Liver (tissue), 9 donors: ENCODE data around the gene GNG4. TPM values are rescaled to one million over a fixed set of nuclear protein-coding genes. Genes with fewer than 3 reads are reported as not detected.

ENCODE experiments used
- DNase-seq: peaks from one replicate; pipeline ENCODE4 v3.0.0-alpha.2; 2017; ENCODE audit warnings: low spot score
- H3K27ac ChIP-seq, 2 donors: one replicate each; pipeline ENCODE4 v1.7.0; 2013; ENCODE audit warnings: inconsistent platforms in 2 of 2, low read length in 2 of 2, control low read depth in 1 of 2, low read depth in 1 of 2, mild to moderate bottlenecking in 1 of 2
- H3K27me3 ChIP-seq, 4 donors: one replicate each; pipeline versions ENCODE4 v1.6.1 to v1.7.0; 2013; ENCODE audit warnings: low read length in 3 of 4, inconsistent platforms in 1 of 4, mild to moderate bottlenecking in 1 of 4, moderate library complexity in 1 of 4; ENCODE audit not compliant: control insufficient read depth in 4 of 4, insufficient read depth in 4 of 4
- H3K36me3 ChIP-seq, 4 donors: one replicate each; pipeline versions ENCODE4 v1.6.1 to v1.7.0; 2013; ENCODE audit warnings: low read length in 3 of 4, mild to moderate bottlenecking in 3 of 4, low read depth in 1 of 4, moderate library complexity in 1 of 4; ENCODE audit not compliant: control insufficient read depth in 4 of 4, insufficient read depth in 3 of 4
- H3K4me1 ChIP-seq, 4 donors: one replicate each; pipeline versions ENCODE4 v1.6.1 to v1.7.0; 2013; ENCODE audit warnings: low read length in 3 of 4, mild to moderate bottlenecking in 3 of 4, moderate library complexity in 1 of 4; ENCODE audit not compliant: control insufficient read depth in 4 of 4, insufficient read depth in 4 of 4
- H3K4me3 ChIP-seq, 3 donors: one replicate each; pipeline versions ENCODE4 v1.6.1 to v1.7.0; 2013; ENCODE audit warnings: low read length in 3 of 3, control low read depth in 1 of 3, low read depth in 1 of 3, mild to moderate bottlenecking in 1 of 3
- H3K9ac ChIP-seq, 2 donors: one replicate each; pipeline ENCODE4 v1.7.0; 2013; ENCODE audit warnings: low read length in 2 of 2, mild to moderate bottlenecking in 2 of 2, moderate library complexity in 2 of 2, control low read depth in 1 of 2, low read depth in 1 of 2
- H3K9me3 ChIP-seq, 4 donors: one replicate each; pipeline versions ENCODE4 v1.6.1 to v1.7.0; 2013; ENCODE audit warnings: low read length in 3 of 4; ENCODE audit not compliant: control insufficient read depth in 4 of 4
- CTCF ChIP-seq: fragments of 150-350 bp; IDR thresholded peaks from 2 replicates; pipeline ENCODE4 v1.5.1; 2017; ENCODE audit warnings: improper control_type of control experiment, low read depth, low read length; ENCODE audit not compliant: missing input control
- EGR1 ChIP-seq, 2 donors: IDR thresholded peaks; 2 replicates each; pipeline ENCODE4 v1.6.1; 2016 to 2018; ENCODE audit warnings: antibody characterized with exemption in 2 of 2, low read depth in 2 of 2
- HNF4A ChIP-seq, 2 donors: conservative IDR thresholded peaks; 2 replicates each; pipeline ENCODE4 v1.6.1; 2016; ENCODE audit warnings: antibody characterized with exemption in 2 of 2, mild to moderate bottlenecking in 2 of 2
- MAX ChIP-seq: IDR thresholded peaks from 2 replicates; pipeline ENCODE4 v1.6.1; 2016; ENCODE audit warnings: antibody characterized with exemption
- RAD21 ChIP-seq, 2 donors: IDR thresholded peaks; 2 replicates each; pipeline ENCODE4 v1.6.1; 2016; ENCODE audit warnings: antibody characterized with exemption in 2 of 2, mild to moderate bottlenecking in 2 of 2
- REST ChIP-seq: IDR thresholded peaks from 2 replicates; pipeline ENCODE4 v1.6.1; 2016; ENCODE audit warnings: antibody characterized with exemption, mild to moderate bottlenecking
- SP1 ChIP-seq: IDR thresholded peaks from 2 replicates; pipeline ENCODE4 v1.6.1; 2018; ENCODE audit warnings: antibody characterized with exemption, mild to moderate bottlenecking
- ZBTB33 ChIP-seq: IDR thresholded peaks from 2 replicates; pipeline ENCODE4 v1.6.1; 2016; ENCODE audit warnings: antibody characterized with exemption
- whole genome bisulfite sequencing: extraction: QIAGEN DNeasy Blood & Tissue Kit; methylation state at CpG from one replicate; pipeline ENCODE4 v1.1.7; 2013; 5-methylcytosine and 5-hydroxymethylcytosine counted together
- polyA plus RNA-seq, 2 donors: library from polyadenylated mRNA; stranded (reverse) in 1 of 2; unstranded in 1 of 2; fragments of 200-250 nt in 1 of 2; fragments of >200 nt in 1 of 2; fragmentation: Nextera tagmentation in 1 of 2; extraction: Ambion mirVana in 1 of 2; gene quantifications; one replicate each; pipeline versions ENCODE4 v1.2.1 to v1.2.3, GENCODE V29; 2013 to 2015
- total RNA-seq, 2 donors: library from RNA; depleted of rRNA; stranded (reverse); fragments of >200 nt; gene quantifications; one replicate each; pipeline ENCODE4 v1.2.3, GENCODE V29; 2014
- donor health status: healthy.
- donor health status: healthy.
- donor health status: healthy.
- donor health status: healthy.
- donor health status: healthy.

The GNG4 gene
- total and polyA plus RNA-seq, 4 donors = 0.65 TPM; not detected in 3

- no peak for TF ChIP-seq ZBTB33
Observed at GRCh38 chr1:235637756-235638534, 11.6 kb downstream of the GNG4 start (continued).

- Histone ChIP-seq H3K4me1 (no peaks in the 10 kb centered on the region), H3K9me3 (no peaks in the 10 kb centered on the region), H3K27ac (no peak overlapping the region), H3K36me3 (no peaks in the 10 kb centered on the region), H3K4me3 (no peak overlapping the region), H3K27me3 (no peaks in the 10 kb centered on the region), H3K9ac (no peak overlapping the region)
- TF ChIP-seq HNF4A (conservative IDR thresholded peaks at IDR 0.05) (no peak), RAD21 (IDR thresholded peaks at IDR 0.05) (no peak), MAX (no peak), EGR1 (IDR thresholded peaks at IDR 0.05; ENCODE audit: low read depth in 2 of 2) (no peak), CTCF (no peak), REST (no peak), SP1 (no peak)
- 73% methylated on average over 12 of the region's 12 CpGs for WGBS
- no peak for DNase-seq
Observed at GRCh38 chr1:235635938-235636662, 13.5 kb downstream of the GNG4 start.
